T-helper 17 cell (primary cell): ENCODE data around the gene GADD45GIP1. TPM values are rescaled to one million over a fixed set of nuclear protein-coding genes. Genes with fewer than 3 reads are reported as not detected.
"Not testable (repeated sequence)": the region's sequence is repeated elsewhere in the genome, so short reads cannot be mapped to it uniquely, and the experiment has no call there.

Source experiments
- ATAC-seq: fragments of 150-1000 bp; cut with Tn5 transposase; 2 replicates; pipeline ENCODE4 v1.10.0; 2021; ENCODE audit warnings: mild to moderate bottlenecking, moderate library complexity
- DNase-seq, 3 donors: peaks; one replicate each; pipeline versions ENCODE4 v3.0.0 to v3.0.0-alpha.2; 2020 to 2021
- H3K9me3 ChIP-seq: one replicate; pipeline ENCODE4 v1.7.0; 2013; ENCODE audit warnings: low read length, mild to moderate bottlenecking; ENCODE audit not compliant: control insufficient read depth, poor library complexity, severe bottlenecking
- H3K27ac Mint-ChIP-seq: one replicate; pipeline ENCODE4 v1.8.0; 2022; ENCODE audit warnings: mild to moderate bottlenecking, moderate library complexity, mixed read lengths
- H3K27me3 Mint-ChIP-seq: one replicate; pipeline ENCODE4 v1.8.0; 2022; ENCODE audit warnings: mixed read lengths
- H3K36me3 Mint-ChIP-seq: one replicate; pipeline ENCODE4 v1.8.0; 2022; ENCODE audit warnings: low read depth, mixed read lengths
- H3K4me1 Mint-ChIP-seq: one replicate; pipeline ENCODE4 v1.8.0; 2022; ENCODE audit warnings: mild to moderate bottlenecking, mixed read lengths
- H3K4me3 Mint-ChIP-seq: one replicate; pipeline ENCODE4 v1.8.0; 2022; ENCODE audit warnings: mild to moderate bottlenecking, moderate library complexity, mixed read lengths
- total RNA-seq, 4 donors: library from RNA in 2 of 4; stranded (reverse) in 2 of 4; gene quantifications; one replicate each; pipeline ENCODE4 v1.2.3 and lab custom pipeline; 2022 to 2026

The GADD45GIP1 gene
- total RNA-seq, 2 donors from 2014 or later: 6.9 to 8.3 TPM

GRCh38 chr19:12915860-12916259 is 41.2 kb downstream of the GADD45GIP1 start:
- H3K27me3 Mint-ChIP-seq: not testable (repeated sequence)

DNA sequence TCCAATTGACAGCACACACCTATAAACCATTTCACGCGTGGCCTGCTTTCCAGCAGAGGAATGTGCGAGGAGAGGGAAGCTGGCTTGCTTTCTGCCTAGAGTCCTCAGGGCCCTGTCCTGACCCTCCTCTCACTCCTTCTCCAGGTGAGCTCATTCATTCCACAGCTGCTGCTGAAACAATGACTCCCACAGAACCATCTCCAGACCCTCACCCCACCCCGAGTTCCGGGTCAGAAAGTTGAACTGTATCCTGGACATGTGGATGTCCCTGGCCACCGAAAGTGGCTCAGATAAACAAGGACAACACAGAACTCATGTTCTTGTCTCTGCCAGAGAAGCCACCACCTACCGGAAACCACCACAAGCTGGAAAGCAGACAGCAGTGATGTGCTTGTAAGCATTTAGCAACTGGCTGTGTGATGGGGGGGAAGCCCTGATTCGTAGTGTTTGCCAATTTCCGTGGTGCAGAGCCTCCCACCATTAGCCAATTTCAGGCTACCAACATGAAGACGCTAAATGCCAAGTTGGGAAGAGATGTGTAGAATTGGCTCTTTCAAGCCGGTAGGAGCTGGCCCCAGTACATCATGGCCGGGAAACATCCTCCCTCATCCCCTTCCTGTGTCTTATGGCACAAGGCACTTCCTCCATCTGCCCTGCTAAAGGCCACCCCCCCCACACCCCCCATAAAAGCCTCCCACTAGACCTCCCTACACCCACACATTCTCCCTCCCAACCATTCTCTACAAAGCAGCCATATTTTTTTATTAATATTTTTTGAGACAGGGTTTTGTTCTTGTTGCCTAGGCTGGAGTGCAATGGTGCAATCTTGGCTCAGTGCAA is 43.0 kb downstream of the GADD45GIP1 start:
- Mint-ChIP-seq H3K4me1 (peaks cover 16% of the 10 kb centered on the region), H3K27me3 (no peaks in the 10 kb centered on the region), H3K27ac (peak overlapping the region; percentile 90), H3K4me3 (peak overlapping the region; percentile 73), H3K36me3 (no peaks in the 10 kb centered on the region)
- no peaks in the 10 kb centered on the region for H3K9me3 ChIP-seq
- ATAC-seq: peak; percentile 91
- DNase-seq: no peak

More at GRCh38 chr19:12915860-12916259, 41.2 kb downstream of the GADD45GIP1 start:
- Mint-ChIP-seq H3K4me3 (peak overlapping the region; percentile 50), H3K4me1 (peaks cover 20% of the 10 kb centered on the region)
- H3K27ac Mint-ChIP-seq, ATAC-seq, H3K9me3 ChIP-seq, H3K36me3 Mint-ChIP-seq, DNase-seq: not testable (repeated sequence)

DNA sequence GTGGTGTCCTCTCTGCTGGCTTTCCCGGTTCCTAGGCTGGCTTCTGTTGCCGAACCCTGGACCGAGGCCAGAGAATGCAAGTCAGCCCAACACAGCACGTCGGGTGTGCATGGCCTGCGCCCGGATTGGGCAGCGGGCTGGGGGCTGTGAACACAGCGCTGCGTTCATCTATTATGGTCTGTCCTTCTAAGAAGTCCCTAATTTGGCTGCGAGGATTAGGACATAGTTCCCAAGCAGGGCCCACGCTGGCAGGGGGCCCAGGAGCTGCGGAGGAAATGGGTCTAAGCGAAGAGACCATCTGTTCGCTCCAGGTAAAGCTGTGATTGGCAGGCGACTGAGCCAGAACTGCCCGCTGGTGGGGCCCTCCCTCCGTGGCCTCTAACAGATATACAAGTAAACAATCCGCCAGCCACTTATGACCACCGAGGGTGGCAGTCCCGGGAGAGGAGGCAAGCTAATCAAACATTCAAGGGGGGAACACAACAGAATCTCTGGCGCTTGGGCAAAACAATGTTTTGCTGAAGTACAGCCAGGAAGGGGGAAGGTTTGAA is 43.9 kb downstream of the GADD45GIP1 start:
- ATAC-seq: no peak
- Mint-ChIP-seq H3K27me3 (no peaks in the 10 kb centered on the region), H3K4me3 (no peak overlapping the region), H3K27ac (no peak overlapping the region), H3K4me1 (peaks cover 18% of the 10 kb centered on the region), H3K36me3 (no peaks in the 10 kb centered on the region)
- no peak for DNase-seq
- H3K9me3 ChIP-seq: no peaks in the 10 kb centered on the region

DNA sequence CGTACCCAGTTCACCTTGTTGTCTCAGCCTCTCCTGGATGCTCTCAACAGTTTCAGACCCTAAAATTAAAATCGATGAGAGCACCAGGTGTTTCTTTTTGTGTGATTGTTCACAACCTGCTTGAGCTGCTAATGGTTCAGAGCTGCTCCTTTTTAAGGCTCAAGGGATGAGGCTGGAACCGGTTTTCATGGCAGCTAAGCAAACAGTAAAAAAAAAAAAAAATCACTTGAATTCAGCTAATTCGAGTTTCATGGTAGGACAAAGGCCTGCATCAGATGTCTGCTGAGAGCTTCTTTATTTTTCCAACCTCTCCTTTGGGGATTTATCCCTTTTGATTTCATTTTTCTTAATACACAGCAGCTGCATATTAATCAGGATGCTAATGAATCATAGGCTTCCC is 44.5 kb downstream of the GADD45GIP1 start:
- Mint-ChIP-seq H3K4me3 (no peak overlapping the region), H3K4me1 (peaks cover 18% of the 10 kb centered on the region), H3K27ac (no peak overlapping the region), H3K36me3 (no peaks in the 10 kb centered on the region), H3K27me3 (no peaks in the 10 kb centered on the region)
- DNase-seq (no peak), ATAC-seq (no peak)
- no peaks in the 10 kb centered on the region for H3K9me3 ChIP-seq

GRCh38 chr19:12907166-12907565 is 49.9 kb downstream of the GADD45GIP1 start:
- no peak for DNase-seq
- H3K36me3 Mint-ChIP-seq: no peaks in the 10 kb centered on the region
- no peaks in the 10 kb centered on the region for H3K9me3 ChIP-seq
- H3K27me3 Mint-ChIP-seq: no peaks in the 10 kb centered on the region
- no peak overlapping the region for H3K4me3 Mint-ChIP-seq
- no peak for ATAC-seq
- H3K4me1 Mint-ChIP-seq: peaks cover 7% of the 10 kb centered on the region
- no peak overlapping the region for H3K27ac Mint-ChIP-seq

Other genes starting within 250 kb of the GADD45GIP1 start
- gene TNPO2, start 233.3 kb downstream of the GADD45GIP1 start, total RNA-seq: 10 to 100 TPM; 48.6 to 60.0 TPM
- gene TRIR, start 222.5 kb downstream of the GADD45GIP1 start, total RNA-seq: 100 to 1,000 TPM; 176 to 185 TPM
- 10 to 100 TPM; 29.8 to 32.6 TPM for gene GET3, start 219.7 kb downstream of the GADD45GIP1 start, total RNA-seq
- gene BEST2, start 205.4 kb downstream of the GADD45GIP1 start, total RNA-seq: not detected
- gene HOOK2, start 181.7 kb downstream of the GADD45GIP1 start, total RNA-seq: 10 to 100 TPM; 14.9 to 19.3 TPM
- 1,000 to 10,000 TPM; 1,500 to 1,584 TPM for gene JUNB, start 165.7 kb downstream of the GADD45GIP1 start, total RNA-seq
- 10 to 100 TPM; 92.6 to 97.0 TPM for gene PRDX2, start 155.4 kb downstream of the GADD45GIP1 start, total RNA-seq
- 1 to 10 TPM in 1 of 2 donors, under 1 TPM in 1; 0.85 to 3.0 TPM for gene THSD8, start 155.2 kb downstream of the GADD45GIP1 start, total RNA-seq
- gene RNASEH2A, start 150.6 kb downstream of the GADD45GIP1 start, total RNA-seq: 1 to 10 TPM; 3.1 to 5.7 TPM
- gene RTBDN, start 122.6 kb downstream of the GADD45GIP1 start, total RNA-seq: not detected
- gene MAST1, start 118.7 kb downstream of the GADD45GIP1 start, total RNA-seq: 1 to 10 TPM; 1.5 to 4.1 TPM
- 10 to 100 TPM; 17.8 to 19.8 TPM for gene DNASE2, start 75.8 kb downstream of the GADD45GIP1 start, total RNA-seq
- not detected for gene KLF1, start 70.0 kb downstream of the GADD45GIP1 start, total RNA-seq
- gene GCDH, start 66.1 kb downstream of the GADD45GIP1 start, total RNA-seq: 10 to 100 TPM; 34.0 to 36.2 TPM
- under 1 TPM; 0.52 to 0.86 TPM for gene SYCE2, start 37.9 kb downstream of the GADD45GIP1 start, total RNA-seq
- gene FARSA, start 23.5 kb downstream of the GADD45GIP1 start, total RNA-seq: 10 to 100 TPM; 23.2 to 28.3 TPM
- gene CALR, start 18.6 kb downstream of the GADD45GIP1 start, total RNA-seq: 100 to 1,000 TPM; 418 to 472 TPM
- 10 to 100 TPM; 74.1 to 82.1 TPM for gene RAD23A, start 11.4 kb downstream of the GADD45GIP1 start, total RNA-seq
- not detected for gene DAND5, start 12.4 kb upstream of the GADD45GIP1 start, total RNA-seq
- under 1 TPM; 0.75 to 0.86 TPM for gene NFIX, start 38.3 kb upstream of the GADD45GIP1 start, total RNA-seq
- 10 to 100 TPM in 1 of 2 donors, 1 to 10 TPM in 1; 6.9 to 17.9 TPM for gene LYL1, start 145.6 kb upstream of the GADD45GIP1 start, total RNA-seq
- 10 to 100 TPM; 60.3 to 72.3 TPM for gene TRMT1, start 159.5 kb upstream of the GADD45GIP1 start, total RNA-seq
- 10 to 100 TPM; 23.1 to 26.4 TPM for gene NACC1, start 161.0 kb upstream of the GADD45GIP1 start, total RNA-seq
- 10 to 100 TPM; 33.5 TPM for gene STX10, start 193.2 kb upstream of the GADD45GIP1 start, total RNA-seq
- gene IER2, start 193.2 kb upstream of the GADD45GIP1 start, total RNA-seq: 100 to 1,000 TPM; 376 to 523 TPM